GM19372 (cell line): ENCODE results near the gene NR3C2.
"Not testable (repeated sequence)": the region's sequence is repeated elsewhere in the genome, so short reads cannot be mapped to it uniquely, and the experiment has no call there.

Experiments
- ATAC-seq: cut with Tn5 transposase; IDR thresholded peaks from one replicate; pipeline ENCODE4 v1.9.1; 2021; ENCODE audit warnings: mild to moderate bottlenecking, low read depth, moderate library complexity; ENCODE audit not compliant: unreplicated experiment

Gene NR3C2

DNA sequence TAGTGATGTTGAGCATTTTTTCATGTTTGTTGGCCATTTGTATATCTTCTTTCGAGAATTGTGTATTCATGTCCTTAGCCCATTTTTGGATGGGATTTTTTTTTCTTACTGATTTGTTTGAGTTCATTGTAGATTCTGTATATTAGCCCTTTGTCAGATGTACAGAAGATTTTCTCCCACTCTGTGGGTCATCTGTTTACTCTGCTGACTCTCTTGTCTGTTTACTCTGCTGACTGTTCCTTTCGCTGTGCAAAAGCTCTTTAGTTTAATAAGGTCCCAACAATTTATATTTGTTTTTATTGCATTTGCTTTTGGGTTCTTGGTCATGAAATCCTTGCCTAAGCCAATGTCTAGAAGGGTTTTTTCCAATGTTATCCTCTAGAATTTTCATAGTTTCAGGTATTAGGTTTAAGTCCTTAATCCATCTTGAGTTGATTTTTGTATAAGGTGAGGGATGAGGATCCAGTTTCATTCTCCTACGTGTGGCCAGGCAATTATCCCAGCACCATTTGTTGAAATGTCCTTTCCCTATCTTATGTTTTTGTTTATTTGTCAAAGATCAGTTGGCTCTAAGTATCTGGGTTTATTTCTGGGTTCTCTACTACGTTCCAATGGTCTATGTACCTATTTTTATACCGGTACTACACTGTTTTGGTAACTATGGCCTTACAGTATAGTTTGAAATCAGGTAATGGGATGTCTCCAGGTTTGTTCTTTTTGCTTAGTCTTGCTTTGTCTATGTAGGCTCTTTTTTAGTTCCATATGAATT lies 254.6 kb downstream of the NR3C2 start:
- ATAC-seq = not testable (repeated sequence)

DNA sequence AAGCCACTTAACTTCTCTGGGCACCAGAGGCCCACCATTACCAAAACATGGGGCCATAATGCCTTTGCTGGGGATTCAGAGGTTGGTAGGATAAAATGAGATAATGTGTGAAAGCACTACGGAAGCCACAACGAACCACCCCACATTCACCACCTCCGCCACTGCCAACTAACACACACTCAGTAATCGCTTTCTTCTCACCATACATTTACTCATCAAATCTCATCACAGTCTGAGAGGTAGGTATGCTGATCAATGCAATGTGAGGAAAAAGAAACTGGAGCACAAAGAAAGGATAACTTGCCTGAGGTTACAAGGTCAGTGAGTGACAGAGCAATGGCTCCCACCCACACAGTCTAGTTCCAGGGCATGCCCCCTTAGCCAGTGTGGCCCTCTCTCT lies 257.3 kb downstream of the NR3C2 start:
- no peak for ATAC-seq

DNA sequence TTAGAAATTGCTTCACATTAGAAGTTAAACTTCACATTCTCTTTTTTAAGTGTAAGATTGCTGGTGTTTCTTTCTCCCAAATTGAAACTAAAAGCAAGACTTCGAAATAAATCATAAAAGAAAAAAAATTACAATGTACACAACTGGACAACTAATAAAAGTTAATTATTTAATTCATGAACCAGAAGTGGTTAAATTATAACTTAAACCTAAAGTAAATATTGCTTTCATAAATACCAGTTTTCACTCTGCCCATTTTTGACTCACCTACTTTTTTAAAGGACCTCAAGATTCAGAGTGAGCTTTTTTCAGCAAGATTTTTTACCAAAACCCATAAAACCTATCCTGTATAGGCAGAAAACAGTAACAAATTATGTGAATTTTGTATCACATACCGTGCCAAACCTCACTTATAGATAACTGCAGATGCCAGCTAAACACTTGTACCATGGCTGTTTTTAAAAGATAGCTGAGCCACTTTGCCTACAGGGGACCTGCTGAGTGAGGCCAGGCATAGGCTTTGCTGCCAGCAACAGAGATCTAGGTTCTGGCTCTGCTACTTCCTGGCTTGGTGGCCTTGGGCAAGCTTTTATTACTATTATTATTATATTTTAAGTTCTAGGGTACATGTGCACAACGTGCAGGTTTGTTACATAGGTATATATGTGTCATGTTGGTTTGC lies 259.8 kb downstream of the NR3C2 start:
- ATAC-seq = no peak

DNA sequence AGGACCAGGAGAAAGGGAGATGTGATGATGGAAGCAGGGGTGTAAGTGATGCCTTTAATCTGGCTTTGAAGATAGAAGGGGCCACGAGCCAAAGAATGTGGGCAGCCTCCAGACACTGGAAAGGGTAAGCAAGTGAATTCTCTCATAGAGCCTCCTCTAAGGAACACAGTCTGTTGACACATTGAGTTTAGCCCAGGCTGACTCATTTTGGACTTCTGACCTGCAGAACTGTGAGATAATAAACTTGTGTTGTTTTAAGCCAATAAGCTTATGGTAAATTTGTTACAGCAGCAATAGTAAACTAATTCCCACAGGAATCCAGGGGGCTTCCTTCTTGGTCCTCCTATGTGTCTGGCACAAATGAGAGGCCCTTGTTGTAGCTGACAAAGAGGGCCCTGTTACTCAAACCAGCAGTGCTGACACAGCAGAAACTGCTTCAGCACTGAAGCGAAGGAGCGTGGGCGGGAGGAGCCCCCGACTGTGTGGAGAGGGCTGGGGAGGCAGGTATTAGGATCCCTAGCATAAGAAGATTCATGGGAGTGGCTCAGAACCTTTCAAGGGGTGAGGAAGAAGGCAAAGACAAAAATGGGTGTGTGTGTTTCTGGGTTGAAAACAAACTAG lies 268.7 kb downstream of the NR3C2 start:
- ATAC-seq = no peak

DNA sequence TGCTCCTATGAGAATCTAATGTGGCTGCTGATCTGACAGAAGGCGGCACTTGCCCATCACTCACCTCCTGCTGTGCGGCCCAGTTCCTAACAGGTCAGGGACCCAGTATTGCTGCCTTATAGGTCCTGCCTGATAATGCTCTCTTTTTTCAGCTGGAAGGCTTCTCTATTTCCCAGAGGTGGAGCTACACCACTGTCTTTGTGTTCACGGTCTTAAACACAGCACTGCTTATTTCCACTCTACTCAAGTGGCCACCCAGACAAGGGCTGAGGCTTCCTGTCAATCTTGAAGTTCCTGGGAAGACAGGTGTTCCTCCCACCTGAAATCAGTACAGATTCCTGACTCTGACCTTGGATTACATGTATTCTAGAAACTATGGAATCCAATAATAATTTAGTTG lies 270.6 kb downstream of the NR3C2 start:
- ATAC-seq = no peak

DNA sequence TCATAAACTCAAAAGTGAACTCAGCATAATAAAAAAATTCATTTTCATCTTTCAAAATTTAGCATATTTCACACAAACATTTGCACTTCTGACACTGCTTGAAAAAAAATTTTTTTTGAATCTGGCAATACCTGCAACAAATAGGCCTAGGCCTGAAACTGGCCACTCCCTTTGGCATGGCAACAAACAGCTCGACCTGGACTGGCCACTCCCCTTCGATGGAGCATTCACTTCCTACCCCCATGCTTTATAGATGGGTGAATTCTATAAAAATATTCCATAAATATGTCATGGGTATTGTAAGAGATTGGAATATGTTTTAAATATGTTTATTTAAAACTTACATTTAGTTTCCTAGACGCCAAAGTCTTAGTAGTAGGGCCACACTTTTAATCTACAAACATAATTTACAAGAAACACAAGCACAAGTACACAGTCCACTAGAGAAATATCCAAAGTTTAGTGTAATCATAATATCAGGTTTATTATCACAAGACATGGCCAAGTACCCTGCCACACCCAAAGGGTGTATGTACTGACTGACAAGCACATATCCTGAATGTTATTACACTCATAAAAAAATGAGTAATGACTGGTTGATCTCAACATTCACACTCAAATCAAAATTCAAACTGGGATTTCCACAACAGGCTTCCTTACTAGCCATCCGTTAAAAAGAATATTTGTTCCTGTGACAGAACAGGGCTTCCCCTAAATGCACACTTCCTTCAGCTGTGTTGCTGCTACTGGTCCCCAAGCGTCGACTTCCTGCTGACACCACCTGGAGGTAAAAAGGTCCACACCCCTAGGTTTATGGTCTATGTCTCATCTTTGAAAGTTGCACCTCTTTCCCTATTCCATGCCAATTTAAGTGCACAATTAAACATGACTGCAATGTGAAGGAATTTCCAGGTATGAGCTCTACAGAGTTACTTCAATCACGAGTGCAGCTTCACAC lies 271.5 kb downstream of the NR3C2 start:
- ATAC-seq = no peak

DNA sequence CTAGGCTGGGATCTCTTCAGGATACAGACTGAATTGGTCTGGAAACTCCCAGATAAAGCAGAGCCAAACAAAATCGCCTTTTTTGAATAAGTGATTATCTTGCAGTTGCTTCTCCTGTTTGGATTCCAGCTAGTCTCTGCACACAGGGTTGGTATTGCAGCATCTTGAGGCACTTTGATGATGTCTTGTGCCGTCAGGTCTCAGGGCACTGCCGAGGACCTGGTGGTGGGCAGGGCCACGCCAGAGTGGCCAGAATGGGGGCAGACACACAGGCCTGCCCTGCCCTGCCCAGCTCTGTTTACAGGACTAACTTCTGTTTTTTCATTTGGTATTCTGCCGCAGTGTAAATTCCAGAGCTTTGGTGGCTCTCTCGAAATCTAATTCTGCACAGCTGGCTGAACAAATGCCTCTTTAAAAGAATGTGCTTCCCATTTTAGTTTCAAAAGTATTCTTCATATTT lies 276.1 kb downstream of the NR3C2 start:
- no peak for ATAC-seq

DNA sequence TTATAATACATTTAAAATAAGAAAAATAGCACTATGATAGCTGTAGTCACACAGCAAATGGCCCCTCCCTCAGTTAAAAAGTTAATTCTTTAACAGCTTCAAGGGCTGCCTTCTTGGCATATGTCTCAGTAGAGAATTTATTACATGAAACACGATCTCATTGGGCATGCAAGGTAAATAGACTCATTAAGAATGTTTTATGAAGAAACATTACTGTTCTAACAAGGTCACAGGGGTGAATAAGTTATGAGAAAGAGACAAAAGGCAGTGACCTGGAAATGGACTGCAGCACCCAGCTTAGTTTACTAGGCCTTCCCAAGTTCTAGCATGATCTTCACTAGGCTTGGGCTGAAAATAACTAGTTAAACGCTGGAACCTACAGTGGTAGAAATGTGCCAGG lies 277.7 kb downstream of the NR3C2 start:
- no peak for ATAC-seq

DNA sequence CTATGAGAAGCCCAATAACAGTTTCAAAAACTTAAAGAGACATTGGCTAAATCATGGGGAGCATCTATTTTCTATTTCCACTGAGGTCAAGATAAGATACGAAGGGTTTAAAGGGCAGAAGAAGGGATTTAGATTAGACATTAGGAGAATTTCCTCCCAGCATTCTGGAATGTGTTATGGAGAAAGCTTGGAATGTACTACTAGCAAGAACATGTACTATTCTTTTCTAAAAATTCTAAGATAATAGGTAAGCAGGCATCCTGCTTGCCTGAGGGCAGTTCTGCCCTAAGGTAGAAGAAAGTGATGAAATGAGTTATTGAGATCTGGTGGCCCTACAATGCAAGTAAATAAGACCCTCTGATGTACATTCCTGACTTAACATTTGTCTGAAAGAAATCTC lies 279.2 kb downstream of the NR3C2 start:
- no peak for ATAC-seq

DNA sequence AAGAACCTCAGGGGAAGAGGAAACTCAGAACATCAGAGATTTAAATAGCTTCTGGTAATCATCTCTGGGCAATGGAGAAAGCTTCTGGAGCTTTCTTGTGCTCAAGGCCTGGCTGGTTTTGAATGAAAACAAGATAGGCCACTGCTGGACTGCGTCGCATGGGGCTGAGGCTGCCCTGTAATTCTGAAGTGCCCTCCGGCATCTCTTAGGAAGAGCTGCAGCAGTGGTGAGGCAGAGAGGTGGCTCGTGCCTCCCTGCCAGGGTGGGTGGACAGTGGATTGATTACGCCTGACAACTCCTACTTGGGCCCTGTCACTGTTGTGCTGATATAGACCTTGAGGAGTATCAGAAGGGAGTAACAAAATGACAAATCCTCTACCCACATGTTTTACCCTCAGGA lies 279.7 kb downstream of the NR3C2 start:
- ATAC-seq = no peak

DNA sequence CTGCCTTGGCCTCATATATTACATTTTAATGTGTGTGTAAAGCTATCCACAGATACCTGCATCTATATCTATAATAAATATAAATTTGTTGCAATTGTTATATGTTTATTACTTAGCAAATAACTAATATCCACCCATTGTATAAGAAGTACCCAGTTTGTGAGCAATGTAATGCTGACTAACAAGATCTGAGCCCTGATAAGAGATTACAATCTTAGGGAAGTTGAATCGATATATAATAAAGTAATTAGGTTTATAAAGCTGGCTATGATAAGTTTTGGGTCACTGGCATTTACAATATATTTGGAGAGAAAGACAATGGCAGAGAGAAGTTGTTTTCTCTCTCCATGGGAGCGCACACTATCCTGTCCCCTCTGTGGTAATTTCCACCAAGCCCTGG lies 280.6 kb downstream of the NR3C2 start:
- no peak for ATAC-seq

DNA sequence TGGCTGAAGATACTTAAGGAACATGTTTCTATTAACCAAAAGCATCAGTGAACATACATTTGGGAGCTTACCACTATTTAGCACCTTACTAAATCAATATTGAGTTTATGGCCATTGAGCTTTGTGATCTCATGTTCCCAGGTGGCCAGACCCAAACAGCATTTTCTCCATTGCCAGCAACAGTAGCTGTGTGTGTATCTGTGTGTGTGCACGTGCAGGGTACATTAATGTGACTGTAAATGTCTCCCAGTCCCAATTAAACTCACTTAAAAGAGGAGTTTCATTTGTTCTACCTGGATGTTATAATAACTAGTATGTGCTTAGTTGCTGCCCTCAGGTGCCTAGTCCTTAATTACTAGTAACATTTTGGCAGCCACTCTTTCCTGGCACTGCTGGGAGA lies 282.4 kb downstream of the NR3C2 start:
- no peak for ATAC-seq

DNA sequence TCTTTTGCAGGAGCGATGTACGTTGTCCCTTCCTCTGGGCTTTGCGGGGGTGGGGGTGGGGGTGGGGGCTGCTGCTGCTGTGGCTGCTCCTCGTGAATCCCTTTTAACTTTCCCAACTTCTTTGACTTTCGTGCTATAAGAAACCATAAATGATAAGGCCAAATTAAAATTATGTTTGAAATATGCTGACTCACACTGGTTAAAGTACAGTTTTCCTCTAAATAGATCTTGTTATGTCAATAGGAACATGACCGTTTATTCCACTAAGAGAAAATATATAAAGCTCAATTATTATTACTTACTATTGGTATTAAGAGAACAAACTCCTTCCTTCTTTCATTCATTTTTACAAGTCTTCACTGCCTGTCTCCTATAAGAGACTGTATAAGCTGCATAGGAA lies 287.4 kb downstream of the NR3C2 start:
- no peak for ATAC-seq

DNA sequence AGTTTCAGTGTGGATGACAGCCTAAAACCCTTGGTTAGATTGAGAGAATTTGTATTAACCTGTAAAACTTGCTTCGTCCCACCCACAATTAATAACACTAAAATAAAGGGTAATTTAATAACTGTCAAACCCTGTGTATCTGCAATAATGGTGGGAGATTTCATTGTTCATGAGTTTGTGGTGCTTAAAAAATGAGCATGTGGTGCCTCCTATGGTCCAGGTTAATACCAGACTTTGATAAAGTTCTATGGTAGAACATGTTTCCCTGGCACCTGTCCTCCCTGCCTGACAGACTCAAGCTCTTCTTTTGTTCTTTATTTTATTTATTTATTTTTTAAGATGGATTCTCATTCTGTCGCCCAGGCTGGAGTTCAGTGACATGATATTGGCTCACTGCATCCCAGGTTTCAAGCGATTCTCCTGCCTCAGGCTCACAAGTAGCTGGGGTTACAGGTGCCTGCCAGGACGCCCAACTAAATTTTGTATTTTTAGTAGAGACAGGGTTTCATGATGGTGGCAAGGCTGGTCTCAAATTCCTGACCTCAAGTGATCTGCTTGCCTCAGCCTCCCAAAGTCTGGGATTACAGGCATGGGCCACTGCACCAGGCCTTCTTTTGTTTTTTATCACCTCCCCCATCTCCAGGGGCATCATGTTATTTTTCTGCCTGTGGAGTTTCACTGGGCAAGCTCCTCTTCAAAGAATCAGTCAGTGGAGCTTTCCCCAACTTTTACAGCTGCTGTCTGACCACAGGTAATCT lies 289.2 kb downstream of the NR3C2 start:
- ATAC-seq = no peak

DNA sequence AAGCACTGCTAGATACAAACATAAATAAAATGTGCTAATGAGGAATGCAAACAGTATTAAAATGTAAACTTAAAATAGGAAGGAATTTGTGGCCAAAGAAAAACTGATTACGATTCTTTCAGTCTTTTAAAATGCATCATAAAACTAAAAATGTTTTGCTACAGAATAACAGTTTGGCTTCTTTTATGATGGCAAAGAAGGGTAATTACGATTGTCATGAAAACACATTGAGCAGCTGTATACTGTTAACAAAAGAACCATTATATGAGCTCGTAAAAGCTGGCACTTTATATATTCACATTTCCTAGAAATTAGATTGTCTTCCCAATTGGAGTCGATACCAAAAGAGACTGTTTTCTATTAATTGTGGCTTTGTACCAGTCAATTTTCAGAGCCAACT lies 290.4 kb downstream of the NR3C2 start:
- no peak for ATAC-seq

DNA sequence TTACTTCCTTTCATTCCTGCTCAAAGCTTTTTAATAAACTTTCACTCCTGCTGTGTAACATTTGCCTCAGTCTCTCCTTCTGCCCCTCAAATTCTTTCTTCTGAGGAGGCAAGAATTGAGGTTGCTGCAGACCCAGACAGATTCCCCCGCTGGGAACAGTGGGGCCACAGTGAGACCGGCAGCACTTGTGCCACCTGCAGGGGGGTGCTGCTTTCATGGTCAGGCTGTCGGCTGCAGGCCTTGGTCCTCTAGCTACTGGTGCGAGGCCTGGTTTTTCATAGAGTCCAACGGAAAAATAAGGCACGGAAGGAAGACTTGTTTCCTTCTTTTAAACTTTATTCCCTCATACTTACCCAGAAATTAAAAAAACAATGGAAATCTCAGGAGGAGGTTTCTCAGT lies 296.7 kb downstream of the NR3C2 start:
- no peak for ATAC-seq

DNA sequence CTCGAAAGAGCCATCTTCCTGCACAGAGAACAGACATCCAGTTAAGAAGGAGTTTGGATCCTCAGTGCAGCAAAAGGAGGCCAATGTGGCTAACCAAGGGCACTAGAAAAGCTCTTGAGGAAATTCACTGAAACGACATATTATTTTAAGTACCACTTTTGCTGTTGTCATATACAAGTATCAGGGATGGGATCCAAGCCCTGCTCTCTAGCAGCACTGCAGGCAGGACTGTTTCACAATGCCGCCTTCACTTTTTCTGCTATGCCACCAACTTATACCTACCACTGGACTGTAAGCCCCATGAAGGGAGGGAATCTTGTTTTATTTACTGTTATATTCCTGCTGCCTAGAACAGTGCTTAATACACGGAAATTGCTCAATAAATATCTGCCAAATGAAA lies 299.0 kb downstream of the NR3C2 start:
- ATAC-seq = no peak

DNA sequence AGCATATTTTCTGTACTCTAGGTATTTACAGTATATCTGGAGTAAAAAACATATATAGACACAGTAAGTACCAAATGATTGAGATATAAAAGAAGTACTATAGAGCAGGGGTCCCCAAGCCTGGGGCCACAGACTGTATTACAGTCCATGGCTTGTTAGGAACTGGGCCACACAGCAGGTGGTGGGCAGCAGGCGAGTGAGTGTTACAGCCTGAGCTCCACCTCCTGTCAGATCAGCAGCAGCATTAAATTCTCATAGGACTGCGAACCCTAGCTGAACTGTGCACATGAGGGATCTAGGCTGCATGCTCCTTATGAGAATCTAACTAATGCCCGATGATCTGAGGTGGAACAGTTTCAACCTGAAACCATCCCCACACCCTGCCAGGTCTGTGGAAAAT lies 300.7 kb downstream of the NR3C2 start:
- ATAC-seq = no peak

DNA sequence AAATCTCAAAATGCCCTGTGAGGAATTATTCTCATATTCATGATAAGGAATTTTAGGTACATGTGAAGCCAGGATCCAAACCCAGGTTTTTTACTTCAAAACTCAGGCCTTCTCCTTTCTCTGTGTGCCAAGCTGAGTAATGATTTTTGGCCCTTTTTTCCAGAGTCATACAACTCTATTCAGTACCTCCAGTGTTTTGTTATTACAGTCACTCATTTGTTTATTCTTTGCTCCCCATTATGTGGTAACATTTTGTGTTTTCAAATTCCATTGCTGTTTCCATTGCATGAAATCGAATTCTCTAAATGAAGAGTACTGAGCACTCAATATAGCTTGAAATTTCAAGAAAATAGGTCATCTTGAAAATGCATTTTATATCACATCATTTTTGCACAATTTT lies 315.4 kb downstream of the NR3C2 start:
- no peak for ATAC-seq

DNA sequence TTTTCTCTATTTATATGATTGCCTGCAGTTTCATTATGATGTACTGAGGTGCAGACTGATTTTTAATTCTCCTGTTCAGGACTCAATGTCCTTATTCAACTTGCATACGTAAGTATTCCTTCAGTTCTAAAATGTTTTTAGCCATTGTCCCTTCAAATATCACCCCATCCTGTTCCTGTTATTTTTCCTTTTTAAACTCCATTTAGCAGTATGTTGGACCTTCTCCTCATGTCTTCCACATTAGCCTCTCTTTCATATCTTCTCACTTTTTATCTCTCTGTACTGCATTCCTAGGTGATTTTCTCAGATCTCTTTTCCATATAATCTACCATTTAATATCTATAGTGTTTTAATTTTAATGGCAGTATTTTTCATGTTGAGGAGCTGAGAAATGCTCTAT lies 317.7 kb downstream of the NR3C2 start:
- no peak for ATAC-seq
